Measurements from ENCODE around the gene SH2D3C. TPM values are rescaled to one million over a fixed set of nuclear protein-coding genes. Genes with fewer than 3 reads are reported as not detected.

Gene SH2D3C
- polyA plus RNA-seq, 3 donors, result 13.2 to 17.6 (median 16.1) TPM

DNA sequence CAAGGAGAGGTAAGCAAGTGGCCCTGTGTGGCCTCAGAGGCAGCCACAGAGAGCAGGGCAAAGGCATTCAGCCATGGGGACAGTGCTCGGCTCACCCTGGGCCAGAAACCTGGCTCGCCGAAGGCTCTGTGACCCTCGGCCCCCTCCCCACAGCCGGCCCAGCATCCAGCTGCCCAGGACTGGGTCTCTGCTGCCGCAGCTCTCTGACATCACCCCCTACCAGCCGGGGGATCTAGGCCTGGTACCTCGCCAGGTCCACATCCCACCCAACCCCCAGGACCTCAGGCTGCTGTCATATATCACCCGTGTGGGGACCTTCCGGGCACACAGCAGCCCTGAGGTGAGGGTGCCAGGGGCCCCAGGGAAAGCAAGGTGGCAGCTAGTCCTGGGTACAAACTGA lies 65.6 kb downstream of the SH2D3C start:
- DNase-seq (ENCODE audit: extremely low read depth in 1 of 11, low read depth in 9 of 11, low spot score in 4 of 11), result no peak

DNA sequence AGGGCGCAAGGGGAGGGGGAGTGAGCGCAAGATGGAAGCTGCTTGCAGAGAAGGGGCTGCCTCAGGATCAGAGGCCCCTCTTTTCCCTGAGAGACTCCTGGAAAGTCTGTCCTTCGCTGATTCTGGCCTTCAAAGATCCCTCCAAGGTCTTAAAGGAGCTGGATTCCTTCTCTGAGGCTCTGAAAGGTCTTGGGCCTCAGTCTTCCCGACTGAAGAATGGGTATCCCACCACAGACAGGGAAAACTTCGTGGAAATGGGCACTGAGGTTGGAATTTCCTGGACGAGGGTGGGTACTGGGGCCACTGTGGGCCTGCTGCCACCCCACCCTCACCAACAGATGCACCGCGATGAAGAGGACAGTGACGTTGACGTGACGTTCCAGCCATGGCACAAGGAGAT lies 66.1 kb downstream of the SH2D3C start:
- DNase-seq (ENCODE audit: extremely low read depth in 1 of 11, low read depth in 9 of 11, low spot score in 4 of 11), result no peak

DNA sequence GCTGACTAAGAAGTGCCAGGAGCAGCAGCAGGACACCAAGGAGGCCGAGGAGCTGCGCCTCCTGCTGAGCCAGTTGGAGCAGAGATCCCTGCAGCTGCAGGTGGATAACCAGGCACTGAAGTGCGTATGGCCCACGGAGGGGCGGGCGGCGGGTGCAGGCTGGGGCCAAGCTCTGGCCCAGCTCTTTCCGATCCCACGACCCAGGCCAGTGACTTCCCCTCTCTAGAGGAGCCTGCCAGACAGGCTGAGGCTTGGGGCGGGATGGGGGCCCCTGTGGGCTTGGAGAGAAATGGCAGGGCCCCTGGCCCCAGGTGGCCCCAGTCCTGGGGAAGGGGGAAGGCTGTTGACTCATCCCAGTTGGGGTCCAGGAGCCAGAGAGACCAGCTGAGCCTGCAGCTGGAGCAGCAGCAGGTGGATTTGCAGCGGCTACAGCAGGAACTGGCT lies 66.6 kb downstream of the SH2D3C start:
- DNase-seq (ENCODE audit: extremely low read depth in 1 of 11, low read depth in 9 of 11, low spot score in 4 of 11), result no peak

DNA sequence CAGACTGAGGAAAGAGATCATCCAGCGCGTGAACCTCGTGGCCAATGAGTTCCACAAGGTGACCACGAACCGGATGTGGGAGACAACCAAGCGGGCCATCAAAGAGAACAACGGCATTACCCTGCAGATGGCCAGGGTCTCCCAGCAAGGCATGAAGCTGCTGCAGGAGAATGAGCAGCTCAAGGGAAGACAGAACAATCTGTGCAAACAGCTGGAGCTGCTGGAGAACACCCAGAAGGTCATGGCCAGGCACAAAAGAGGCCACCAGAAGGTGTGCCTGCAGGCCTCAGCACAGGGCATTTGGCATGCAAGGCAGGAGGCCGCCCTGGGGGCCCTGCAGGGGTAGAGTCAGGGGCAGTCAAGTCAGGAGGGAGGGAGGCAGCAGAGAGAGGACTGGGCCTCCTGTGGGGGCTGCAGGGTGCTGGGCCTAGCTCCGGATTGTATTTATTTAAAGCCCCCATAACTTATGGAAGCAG lies 67.2 kb downstream of the SH2D3C start:
- DNase-seq (ENCODE audit: extremely low read depth in 1 of 11, low read depth in 9 of 11, low spot score in 4 of 11), result no peak

DNA sequence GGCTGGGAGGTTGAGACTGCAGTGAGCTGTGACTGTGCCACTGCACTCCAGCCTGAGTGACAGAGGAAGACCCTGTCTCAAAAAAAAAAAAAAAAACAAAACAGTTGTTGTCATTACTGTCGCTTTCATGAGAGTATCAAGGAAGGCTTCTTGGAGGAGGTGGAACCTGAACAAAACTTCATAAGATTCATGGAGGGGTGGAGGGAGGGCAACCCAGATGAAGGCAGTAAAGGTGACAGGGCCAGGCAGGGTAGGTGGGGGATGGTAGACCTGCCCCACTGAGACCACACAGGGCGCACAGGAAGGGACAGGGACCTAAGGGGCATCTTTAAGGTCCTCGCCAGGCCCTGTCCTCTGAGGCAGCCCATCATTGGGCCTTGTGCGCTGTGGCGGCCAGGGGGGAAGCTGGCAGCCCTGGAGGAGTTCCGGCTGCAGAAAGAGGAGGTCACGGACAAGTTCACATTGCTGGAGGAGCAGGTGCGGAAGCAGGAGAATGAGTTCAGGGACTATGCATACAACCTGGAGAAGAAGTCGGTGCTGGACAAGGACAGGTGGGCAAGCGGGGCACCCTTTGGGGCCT lies 68.2 kb downstream of the SH2D3C start:
- no peak for DNase-seq (ENCODE audit: extremely low read depth in 1 of 11, low read depth in 9 of 11, low spot score in 4 of 11)

DNA sequence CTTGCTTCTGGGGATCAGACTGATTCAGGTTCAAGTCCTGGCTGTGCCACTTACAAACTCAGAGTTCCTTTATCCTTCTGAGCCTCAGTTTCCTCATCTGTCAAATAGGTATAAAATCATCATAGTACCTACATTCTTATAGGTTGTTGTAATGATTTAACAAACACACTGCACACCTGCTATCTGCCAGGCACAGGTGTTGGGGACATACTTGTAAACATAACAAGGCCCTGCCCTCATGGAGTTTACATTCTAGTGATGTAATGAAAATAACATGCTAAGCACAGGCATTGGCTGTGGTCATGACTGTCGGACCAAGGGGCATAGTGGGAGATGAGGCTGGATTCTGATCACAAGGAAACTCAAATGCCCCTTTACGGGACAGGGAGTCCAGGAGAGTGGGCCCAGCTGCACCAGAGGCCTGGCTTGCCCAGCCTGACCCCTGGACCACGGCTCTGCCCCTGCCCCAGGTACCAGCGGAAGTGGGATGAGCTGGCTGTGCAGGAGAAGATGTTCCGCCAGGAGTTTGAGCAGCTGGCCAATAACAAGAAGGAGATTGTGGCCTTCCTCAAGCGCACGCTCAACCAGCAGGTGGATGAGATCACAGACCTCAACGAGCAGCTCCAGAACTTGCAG lies 69.4 kb downstream of the SH2D3C start:
- DNase-seq (ENCODE audit: extremely low read depth in 1 of 11, low read depth in 9 of 11, low spot score in 4 of 11), result no peak

DNA sequence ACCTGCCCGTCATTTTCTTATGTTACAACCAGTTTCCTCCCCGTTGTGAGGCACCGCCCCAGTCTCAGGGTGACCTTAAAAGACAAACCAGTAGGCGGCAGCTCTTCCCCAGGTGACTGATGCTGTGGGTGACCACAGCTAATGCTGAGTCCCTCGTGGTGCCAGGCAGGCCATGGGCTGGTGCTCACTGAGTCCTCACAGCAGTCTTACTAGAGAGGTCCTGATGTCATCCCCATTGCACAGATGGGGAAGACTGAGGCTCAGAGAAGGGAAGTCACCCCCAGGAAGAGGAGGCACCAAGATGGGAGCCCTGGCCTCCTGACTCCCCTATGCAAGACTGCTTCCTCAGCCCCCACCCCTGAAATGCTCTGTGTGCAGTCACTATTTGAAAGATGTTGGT lies 70.7 kb downstream of the SH2D3C start:
- no peak for DNase-seq (ENCODE audit: extremely low read depth in 1 of 11, low read depth in 9 of 11, low spot score in 4 of 11)

DNA sequence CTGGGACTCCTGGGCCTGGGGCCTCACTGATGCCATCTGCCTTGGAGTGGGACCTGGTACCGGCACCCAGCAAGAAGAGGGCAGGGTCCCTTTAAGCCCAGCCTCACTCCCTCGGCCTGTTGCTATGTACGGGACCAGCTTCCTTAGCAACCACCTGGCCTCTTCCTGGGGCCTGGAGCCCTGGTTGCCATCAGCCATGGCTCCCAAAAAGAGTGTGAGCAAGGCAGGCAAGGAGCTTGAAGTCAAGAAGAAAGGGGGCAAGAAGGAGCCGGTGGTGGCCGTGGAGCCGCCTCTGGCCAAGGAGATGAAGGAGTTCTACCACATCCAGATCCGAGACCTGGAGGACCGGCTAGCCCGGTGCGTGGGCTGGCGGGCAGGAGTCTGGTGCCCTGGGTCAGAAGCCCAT lies 71.6 kb downstream of the SH2D3C start, which contains the start of gene CFAP157:
Gene CFAP157 (plus strand): TSS at position 153 of the 406 bp plus-strand sequence. CDS start 44 bp downstream, at position 197.
- no peak for DNase-seq (ENCODE audit: extremely low read depth in 1 of 11, low read depth in 9 of 11, low spot score in 4 of 11)

DNA sequence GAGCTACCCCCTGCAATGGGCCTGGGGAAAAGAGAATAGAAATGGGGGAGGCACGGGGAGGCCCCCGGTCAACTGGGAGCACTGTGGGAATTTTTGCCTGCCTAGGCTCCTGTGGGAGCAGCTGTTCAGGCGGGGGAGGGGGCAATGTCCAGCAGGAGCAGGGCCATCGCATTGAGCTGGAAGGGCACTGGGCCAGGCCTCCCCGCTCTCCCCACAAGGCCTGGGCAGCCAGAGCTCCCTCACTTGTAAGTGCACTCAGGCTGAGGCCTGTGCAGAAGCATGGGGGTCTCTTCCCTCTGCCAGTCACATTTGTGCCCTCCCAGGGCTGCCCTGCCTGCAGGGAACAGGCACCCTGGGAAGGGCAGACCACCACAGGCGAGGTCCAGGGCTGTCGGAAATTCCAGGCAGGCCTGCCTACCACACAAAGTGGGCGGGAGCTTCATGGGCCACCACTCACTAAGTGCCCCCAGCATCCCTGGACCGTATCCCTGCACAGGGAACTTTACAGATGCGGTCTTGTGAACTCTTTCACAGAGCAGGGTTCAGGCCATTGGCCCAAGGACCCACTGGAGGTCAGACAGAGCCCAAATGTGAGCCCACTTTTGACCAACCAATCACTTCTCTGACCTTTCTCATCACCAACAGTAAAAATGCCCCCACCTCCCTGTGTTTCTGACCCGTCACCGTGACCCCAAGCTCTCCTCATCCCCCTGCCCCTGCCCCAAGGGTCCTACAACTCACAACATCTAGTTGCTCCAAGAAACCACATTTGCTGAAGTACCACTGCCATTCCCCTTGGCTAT lies 72.7 kb downstream of the SH2D3C start:
- no peak for DNase-seq (ENCODE audit: extremely low read depth in 1 of 11, low read depth in 9 of 11, low spot score in 4 of 11)

DNA sequence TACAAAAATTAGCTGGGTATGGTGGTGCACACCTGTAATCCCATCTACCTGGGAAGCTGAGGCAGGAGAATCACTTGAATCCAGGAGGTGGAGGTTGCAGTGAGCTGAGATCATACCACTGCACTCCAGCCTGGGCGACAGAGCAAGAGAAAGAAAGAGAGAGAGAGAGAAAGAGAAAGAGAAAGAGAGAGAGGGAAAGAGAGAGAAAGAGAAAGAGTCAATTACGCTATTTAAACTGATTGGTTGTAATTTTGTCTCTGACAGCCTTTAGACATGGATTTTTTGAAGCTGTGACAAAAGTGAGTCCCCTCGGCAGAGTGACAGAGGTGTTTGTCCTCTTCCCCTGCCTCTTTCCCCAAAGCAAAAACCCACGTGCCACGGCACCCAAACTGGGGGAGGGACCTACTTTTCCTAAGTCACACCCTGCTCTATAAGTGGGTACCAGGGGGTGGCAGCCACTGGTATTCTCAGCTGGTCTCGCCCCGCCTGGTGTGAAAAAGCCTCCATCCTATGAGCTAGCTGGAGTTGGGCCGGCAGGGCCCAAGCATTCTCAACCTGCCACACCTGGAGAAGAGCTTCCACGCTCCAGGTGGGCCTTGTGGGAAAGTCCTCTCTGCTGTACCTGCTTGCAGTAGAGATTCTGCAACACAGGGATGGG lies 75.0 kb downstream of the SH2D3C start:
- no peak for DNase-seq (ENCODE audit: extremely low read depth in 1 of 11, low read depth in 9 of 11, low spot score in 4 of 11)

DNA sequence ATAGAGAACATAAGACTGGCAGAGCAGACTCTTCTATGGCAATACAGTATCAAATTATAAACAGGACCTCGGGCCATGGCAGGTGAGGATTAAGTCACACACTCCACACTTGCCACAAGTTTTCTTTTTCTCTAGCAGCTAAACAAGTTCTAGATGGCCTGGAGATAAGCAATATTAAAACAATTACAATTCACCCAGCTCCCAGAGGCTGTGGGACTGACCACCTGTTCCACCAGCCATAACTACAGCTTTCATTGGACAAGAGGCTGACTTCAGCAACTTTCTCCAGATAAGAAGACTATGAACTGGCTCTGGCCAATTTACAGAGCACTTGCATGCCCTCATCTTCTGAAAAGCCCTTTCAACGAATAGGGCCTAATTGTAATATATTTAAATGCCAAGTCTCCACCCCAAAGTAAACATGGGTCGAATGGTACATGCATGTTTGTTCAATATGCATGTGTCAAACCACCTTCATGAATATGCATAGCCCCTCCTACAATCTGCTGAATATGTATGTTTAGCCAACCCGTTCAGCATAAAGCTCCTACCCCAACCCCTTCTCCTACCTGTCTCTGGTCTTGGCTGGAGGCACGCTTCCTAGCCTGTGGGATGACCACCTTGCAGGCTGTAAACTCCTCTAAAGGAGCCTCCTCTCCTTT lies 77.7 kb downstream of the SH2D3C start:
- DNase-seq (ENCODE audit: extremely low read depth in 1 of 11, low read depth in 9 of 11, low spot score in 4 of 11), result no peak

DNA sequence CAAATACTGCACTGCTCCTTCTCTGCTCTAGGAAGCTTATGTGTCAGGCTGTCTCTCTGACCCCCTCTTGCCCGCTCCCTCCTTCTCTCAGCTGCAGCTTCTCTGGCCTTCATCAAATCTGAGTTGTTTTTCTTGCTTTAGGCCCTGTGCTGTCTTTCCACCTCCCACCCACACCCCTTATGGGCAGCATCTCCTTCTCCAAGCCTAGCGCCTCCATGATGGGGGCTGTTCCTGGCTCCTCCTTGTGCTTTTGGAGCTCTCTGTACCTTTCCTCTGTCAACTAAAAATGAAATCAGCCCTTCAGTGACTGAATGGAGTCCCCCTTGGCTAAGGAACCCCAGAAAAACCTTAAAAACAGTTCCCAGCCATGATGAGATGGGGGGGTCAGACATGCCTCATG lies 78.3 kb downstream of the SH2D3C start:
- no peak for DNase-seq (ENCODE audit: extremely low read depth in 1 of 11, low read depth in 9 of 11, low spot score in 4 of 11)

DNA sequence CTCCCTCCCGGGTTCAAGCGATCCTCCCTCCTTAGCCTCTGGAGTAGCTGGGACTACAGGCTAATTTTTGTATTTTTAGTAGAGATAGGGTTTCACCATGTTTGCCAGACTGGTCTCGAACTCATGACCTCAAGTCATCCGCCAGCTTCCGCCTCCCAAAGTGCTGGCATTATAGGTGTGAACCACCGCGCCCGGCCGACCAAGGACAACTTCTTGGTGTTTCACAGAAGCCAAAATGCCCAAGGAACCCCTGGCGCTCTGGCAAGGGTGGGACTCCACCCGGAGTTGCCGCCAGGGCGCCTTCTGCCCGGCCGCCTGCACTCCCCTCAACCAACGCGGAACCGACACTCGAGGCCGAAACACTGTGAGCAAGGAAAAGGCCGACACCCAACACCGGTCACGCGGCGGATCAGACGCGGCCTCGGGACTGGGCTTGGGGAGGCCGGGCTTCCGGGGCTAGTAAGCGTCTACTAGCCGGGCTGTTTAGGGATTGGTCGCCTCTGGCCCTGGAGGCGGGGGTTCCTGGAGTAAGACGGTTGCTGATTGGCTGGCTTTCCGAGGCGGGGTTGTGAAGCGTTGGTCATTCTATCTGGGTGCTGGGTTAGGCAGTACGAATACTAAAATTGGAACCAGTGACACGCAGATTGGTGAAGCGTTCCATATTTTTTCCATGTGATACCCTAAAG lies 79.3 kb downstream of the SH2D3C start:
- peak; percentile 85 to 94 (median 93) for DNase-seq (ENCODE audit: extremely low read depth in 1 of 11, low read depth in 9 of 11, low spot score in 4 of 11)

DNA sequence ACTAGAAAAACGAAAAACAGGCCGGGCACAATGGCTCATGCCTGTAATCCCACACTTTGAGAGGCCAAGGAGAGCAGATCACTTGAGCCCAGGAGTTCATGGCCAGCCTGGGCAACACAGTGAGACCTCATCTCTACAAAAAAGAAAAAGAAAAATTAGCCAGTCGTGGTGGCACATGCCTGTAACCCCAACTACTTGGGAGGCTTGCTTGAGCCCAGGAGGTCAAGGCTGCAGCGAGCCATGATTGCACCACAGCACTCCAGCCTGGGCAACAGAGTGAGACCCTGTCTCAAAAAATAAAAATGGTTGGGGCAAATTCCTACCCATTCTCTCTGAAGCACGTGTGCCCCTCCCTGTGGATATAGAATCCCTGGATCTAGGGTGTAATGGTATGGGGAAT lies 80.1 kb downstream of the SH2D3C start:
- DNase-seq (ENCODE audit: extremely low read depth in 1 of 11, low read depth in 9 of 11, low spot score in 4 of 11), result no peak

DNA sequence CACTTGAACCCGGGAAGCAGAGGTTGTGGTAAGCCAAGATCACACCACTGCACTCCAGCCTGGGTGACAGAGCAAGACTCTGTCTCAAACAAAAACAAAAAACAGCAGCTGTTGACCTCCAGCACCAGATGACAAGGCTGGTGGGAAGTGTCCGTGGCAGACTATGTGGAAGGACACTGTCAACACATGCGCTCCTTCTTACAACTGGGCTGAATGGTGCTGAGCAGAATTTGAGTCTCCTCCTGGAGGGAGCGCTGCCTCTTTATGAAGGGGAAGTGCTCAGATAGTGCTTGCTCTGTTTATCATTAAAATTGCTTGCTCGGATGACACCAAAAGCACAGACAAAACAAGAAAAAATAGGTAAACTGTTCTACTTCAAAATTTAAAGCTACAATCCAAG lies 80.9 kb downstream of the SH2D3C start:
- DNase-seq (ENCODE audit: extremely low read depth in 1 of 11, low read depth in 9 of 11, low spot score in 4 of 11), result no peak

DNA sequence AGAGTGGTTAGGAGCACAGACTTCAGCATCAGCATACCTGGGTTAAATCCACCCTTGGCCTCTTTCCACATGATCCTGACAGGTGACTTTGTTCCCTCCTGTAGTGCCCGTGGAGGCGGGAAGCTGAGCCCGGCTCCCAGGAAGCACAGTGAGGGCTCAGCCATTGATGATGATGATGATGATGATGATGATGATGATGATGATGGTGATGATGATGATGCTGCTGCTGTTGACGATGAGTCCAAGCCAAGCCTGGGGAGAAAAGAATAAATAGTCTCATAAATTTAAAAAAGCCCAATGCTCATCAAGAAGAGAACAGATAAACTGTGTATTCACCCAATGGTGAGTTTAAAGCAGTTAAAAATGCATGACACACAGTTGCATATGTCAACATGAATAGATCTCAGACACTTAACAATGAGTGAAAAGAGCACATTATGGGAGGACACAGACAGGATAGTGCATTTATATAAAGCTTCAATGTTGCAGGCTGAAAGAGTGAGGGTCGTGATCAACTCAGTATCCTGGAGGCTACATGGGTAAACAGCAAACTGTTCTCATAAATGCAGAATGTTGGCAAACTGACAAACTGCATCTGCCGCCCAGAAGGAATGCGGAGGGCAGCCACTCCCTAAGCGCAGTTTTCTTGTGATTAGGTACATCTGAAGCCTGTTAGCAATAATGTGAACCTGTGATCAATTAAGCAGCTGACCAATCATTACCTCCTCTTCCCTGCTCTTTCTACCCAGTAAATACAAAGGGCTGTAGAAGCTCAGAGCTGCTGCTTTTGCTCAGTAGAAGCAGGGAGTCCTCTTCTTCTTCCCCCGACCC lies 83.4 kb downstream of the SH2D3C start:
- DNase-seq (ENCODE audit: extremely low read depth in 1 of 11, low read depth in 9 of 11, low spot score in 4 of 11), result no peak

DNA sequence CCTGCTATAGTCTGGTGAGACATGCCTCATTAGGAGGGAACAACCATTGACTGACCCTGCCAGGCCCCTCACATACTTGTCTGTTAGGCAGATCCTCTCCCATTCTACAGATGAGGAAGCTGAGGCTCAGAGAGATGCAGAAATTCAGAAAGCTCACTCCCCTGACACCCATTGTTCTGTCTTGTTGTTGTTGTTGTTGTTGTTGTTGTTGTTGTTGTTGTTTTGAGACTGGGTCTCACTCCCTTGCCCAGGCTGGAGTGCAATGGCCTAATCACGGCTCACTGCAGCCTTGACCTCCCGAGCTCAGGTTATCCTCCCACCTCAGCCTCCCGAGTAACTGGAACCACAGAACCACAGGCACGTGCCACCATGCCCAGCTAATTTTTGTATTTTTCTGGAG lies 84.8 kb downstream of the SH2D3C start:
- no peak for DNase-seq (ENCODE audit: extremely low read depth in 1 of 11, low read depth in 9 of 11, low spot score in 4 of 11)

DNA sequence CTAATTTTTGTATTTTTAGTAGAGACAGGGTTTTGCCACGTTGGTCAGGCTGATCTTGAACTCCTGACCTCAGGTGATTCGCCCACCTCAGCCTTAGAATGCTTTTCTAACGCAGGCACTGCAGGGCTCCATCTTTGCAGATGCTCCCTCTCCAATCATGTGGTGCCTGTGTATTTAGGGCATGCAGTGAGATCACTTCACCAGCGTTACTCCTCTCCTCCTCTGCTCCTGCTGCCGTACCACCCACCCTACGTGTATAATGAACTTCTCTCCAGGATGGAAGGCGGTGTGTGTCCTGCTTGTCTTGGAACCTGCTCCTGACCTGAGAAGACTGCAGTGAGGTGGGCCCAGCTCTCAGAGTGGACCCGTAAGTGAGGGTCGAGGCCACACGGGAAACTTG lies 85.3 kb downstream of the SH2D3C start:
- no peak for DNase-seq (ENCODE audit: extremely low read depth in 1 of 11, low read depth in 9 of 11, low spot score in 4 of 11)
